ENCODE measurements around the gene EFNA3. TPM values are rescaled to one million over a fixed set of nuclear protein-coding genes. Genes with fewer than 3 reads are reported as not detected.

The EFNA3 gene
- total RNA-seq, 2 experiments from 2014 or later = 0.22 to 0.47 TPM

- Histone ChIP-seq H3K4me3 (ENCODE audit: low read length) (no peak overlapping the region), H3K9me3 (ENCODE audit: control insufficient read depth in 1 of 2, insufficient read depth in 1 of 2, low read length in 2 of 2) (no peaks in the 10 kb centered on the region), H3K4me1 (ENCODE audit: insufficient read depth, low read length) (peaks cover 55% of the 10 kb centered on the region), H3K36me3 (ENCODE audit: insufficient read depth, low read length) (no peaks in the 10 kb centered on the region), H3K27ac (ENCODE audit: low read depth in 1 of 2, low read length in 2 of 2) (no peak overlapping the region), H3K27me3 (ENCODE audit: control insufficient read depth in 1 of 2, insufficient read depth in 2 of 2, low read length in 2 of 2) (peaks cover 7 to 13% of the 10 kb centered on the region in 2 experiments)
- DNase-seq = no peak
- H3K9me3 Mint-ChIP-seq = no peaks in the 10 kb centered on the region
- intact Hi-C loops (cut with DNase I, micrococcal nuclease) = loop anchor here in 1 of 2 experiments (2.0 kb wide), 1 partner anchor 45 kb away; no protein-coding TSS in a partner anchor
- peak overlapping the region; percentile 82 for H3K27ac Mint-ChIP-seq
- ATAC-seq (ENCODE audit: poor library complexity) = no peak
- H3K36me3 Mint-ChIP-seq (ENCODE audit: low read depth) = peaks cover 37% of the 10 kb centered on the region
- CTCF ChIA-PET = interaction anchor here (1.2 kb wide), 1 partner anchor 36 kb away, joined by 4 read pairs; no protein-coding TSS in a partner anchor
- no peak for TF ChIP-seq CTCF (IDR thresholded peaks at IDR 0.05)
- peaks cover 55% of the 10 kb centered on the region for H3K4me1 Mint-ChIP-seq (ENCODE audit: low read depth)
- peak overlapping the region; percentile 72 for H3K4me3 Mint-ChIP-seq
- POLR2A ChIA-PET = interaction anchor here (0.7 to 1.2 kb wide), 2 partner anchors 41 to 42 kb away, joined by 3 read pairs; partner anchors contain the start of gene KRTCAP2
- peaks cover 26% of the 10 kb centered on the region for H3K27me3 Mint-ChIP-seq
These were observed 53.2 kb downstream of the EFNA3 start for GRCh38 chr1:155131856-155132255.

DNA sequence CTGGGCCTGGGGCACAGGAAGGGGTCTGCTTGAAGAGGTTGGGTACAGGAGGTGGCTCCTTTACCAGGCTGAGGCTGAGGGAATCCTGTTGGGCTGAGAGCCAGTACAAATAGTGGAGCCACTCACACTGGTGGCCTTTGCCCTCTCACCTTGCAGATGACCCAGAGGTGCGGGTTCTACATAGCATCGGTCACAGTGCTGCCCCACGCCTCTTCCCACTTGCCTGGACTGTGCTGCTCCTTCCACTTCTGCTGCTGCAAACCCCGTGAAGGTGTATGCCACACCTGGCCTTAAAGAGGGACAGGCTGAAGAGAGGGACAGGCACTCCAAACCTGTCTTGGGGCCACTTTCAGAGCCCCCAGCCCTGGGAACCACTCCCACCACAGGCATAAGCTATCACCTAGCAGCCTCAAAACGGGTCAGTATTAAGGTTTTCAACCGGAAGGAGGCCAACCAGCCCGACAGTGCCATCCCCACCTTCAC lies 55.2 kb downstream of the EFNA3 start:
- TF ChIP-seq CTCF (IDR thresholded peaks at IDR 0.05) = no peak
- Mint-ChIP-seq H3K27me3 (peaks cover 12% of the 10 kb centered on the region), H3K9me3 (no peaks in the 10 kb centered on the region), H3K36me3 (ENCODE audit: low read depth) (peaks cover 39% of the 10 kb centered on the region), H3K4me1 (ENCODE audit: low read depth) (peaks cover 58% of the 10 kb centered on the region), H3K27ac (peak overlapping the region; percentile 60), H3K4me3 (peak overlapping the region; percentile 95)
- H3K27me3 ChIP-seq (ENCODE audit: control insufficient read depth in 1 of 2, insufficient read depth in 2 of 2, low read length in 2 of 2) = peaks cover 0 to 3% of the 10 kb centered on the region in 2 experiments
- no peaks in the 10 kb centered on the region for H3K9me3 ChIP-seq (ENCODE audit: control insufficient read depth in 1 of 2, insufficient read depth in 1 of 2, low read length in 2 of 2)
- peaks cover 47% of the 10 kb centered on the region for H3K4me1 ChIP-seq (ENCODE audit: insufficient read depth, low read length)
- ChIA-PET CTCF (interaction anchor here (1.3 to 2.0 kb wide), 2 partner anchors 39 to 42 kb away, joined by 7 read pairs; partner anchors contain the start of gene KRTCAP2), POLR2A (no interaction called here)
- intact Hi-C loops (cut with DNase I, micrococcal nuclease) = no loop called here
- DNase-seq (no peak), ATAC-seq (ENCODE audit: poor library complexity) (no peak)
- no peak overlapping the region for H3K27ac ChIP-seq (ENCODE audit: low read depth in 1 of 2, low read length in 2 of 2)
- no peak overlapping the region for H3K4me3 ChIP-seq (ENCODE audit: low read length)
- peaks cover 7% of the 10 kb centered on the region for H3K36me3 ChIP-seq (ENCODE audit: insufficient read depth, low read length)

GRCh38 chr1:155134322-155134721 lies 55.7 kb downstream of the EFNA3 start:
- H3K4me1 Mint-ChIP-seq (ENCODE audit: low read depth) = peaks cover 55% of the 10 kb centered on the region
- POLR2A ChIA-PET = interaction anchor here (2.3 kb wide), 1 partner anchor 8 kb away, joined by 10 read pairs; no protein-coding TSS in a partner anchor
- intact Hi-C loops (cut with DNase I, micrococcal nuclease) = no loop called here

More at GRCh38 chr1:155134322-155134721, 55.7 kb downstream of the EFNA3 start:
- CTCF ChIA-PET = interaction anchor here (1.3 to 2.0 kb wide), 2 partner anchors 38 to 43 kb away, joined by 7 read pairs; partner anchors contain the start of gene KRTCAP2
- TF ChIP-seq CTCF (IDR thresholded peaks at IDR 0.05) = no peak
- H3K36me3 Mint-ChIP-seq (ENCODE audit: low read depth) = peaks cover 39% of the 10 kb centered on the region
- H3K4me1 ChIP-seq (ENCODE audit: insufficient read depth, low read length) = peaks cover 47% of the 10 kb centered on the region
- H3K27ac ChIP-seq (ENCODE audit: low read depth in 1 of 2, low read length in 2 of 2) = peak overlapping the region in 1 of 2 donors; percentile 99
- H3K4me3 ChIP-seq (ENCODE audit: low read length) = no peak overlapping the region
- H3K27me3 ChIP-seq (ENCODE audit: control insufficient read depth in 1 of 2, insufficient read depth in 2 of 2, low read length in 2 of 2) = no peaks in the 10 kb centered on the region
- no peaks in the 10 kb centered on the region for H3K9me3 Mint-ChIP-seq
- peak overlapping the region; percentile 98 for H3K27ac Mint-ChIP-seq
- ATAC-seq (ENCODE audit: poor library complexity) = no peak
- no peaks in the 10 kb centered on the region for H3K9me3 ChIP-seq (ENCODE audit: control insufficient read depth in 1 of 2, insufficient read depth in 1 of 2, low read length in 2 of 2)
- peak overlapping the region; percentile 95 for H3K4me3 Mint-ChIP-seq
- H3K27me3 Mint-ChIP-seq = peaks cover 9% of the 10 kb centered on the region
- peaks cover 7% of the 10 kb centered on the region for H3K36me3 ChIP-seq (ENCODE audit: insufficient read depth, low read length)
- DNase-seq = peak in 1 of 14 experiments; percentile 22

All from CD4-positive, alpha-beta T cell (primary cell).